ENCODE results near the gene ARRDC4. TPM values are rescaled to one million over a fixed set of nuclear protein-coding genes. Genes with fewer than 3 reads are reported as not detected.

ARRDC4 gene
- polyA plus RNA-seq, 1 donor from 2014 or later, result 39.7 TPM

GRCh38 chr15:97929456-97930229 is 30.9 kb upstream of the ARRDC4 start:
- H3K79me2 ChIP-seq (replicated peaks; ENCODE audit: insufficient read depth, low read length), result no peaks in the 10 kb centered on the region
- H3K27ac ChIP-seq (ENCODE audit: low read length), result no peak overlapping the region
- H3K9me2 ChIP-seq (ENCODE audit: insufficient read depth, low read length), result no peaks in the 10 kb centered on the region
- H3K36me3 ChIP-seq (ENCODE audit: insufficient read depth, low read length), result no peaks in the 10 kb centered on the region
- H4K20me1 ChIP-seq (ENCODE audit: insufficient read depth), result no peaks in the 10 kb centered on the region
- no peak overlapping the region for H3K4me2 ChIP-seq (ENCODE audit: low read length)
- H2AFZ ChIP-seq (ENCODE audit: low read depth, low read length), result no peak overlapping the region
- TF ChIP-seq EP300 (conservative IDR thresholded peaks at IDR 0.05; ENCODE audit: poor library complexity, severe bottlenecking) (no peak), CTCF (IDR thresholded peaks at IDR 0.05; ENCODE audit: poor library complexity, severe bottlenecking) (no peak), MXI1 (conservative IDR thresholded peaks at IDR 0.05; ENCODE audit: poor library complexity, severe bottlenecking) (no peak), RAD21 (conservative IDR thresholded peaks at IDR 0.05) (no peak), POLR2AphosphoS5 (IDR thresholded peaks at IDR 0.05) (no peak), REST (IDR thresholded peaks at IDR 0.05; ENCODE audit: borderline replicate concordance) (no peak), SMC3 (conservative IDR thresholded peaks at IDR 0.05; ENCODE audit: poor library complexity) (no peak), EZH2 (IDR thresholded peaks at IDR 0.05; ENCODE audit: borderline replicate concordance, insufficient read depth, low read length, poor library complexity, severe bottlenecking) (no peak), TAF1 (IDR thresholded peaks at IDR 0.05; ENCODE audit: low read depth) (no peak)
- H3K9ac ChIP-seq (ENCODE audit: low read length), result no peak overlapping the region
- no peak overlapping the region for H3K4me3 ChIP-seq (ENCODE audit: low read length)
- no peaks in the 10 kb centered on the region for H3F3A ChIP-seq (ENCODE audit: insufficient read depth, low read length, poor library complexity, severe bottlenecking)
- H3K27me3 ChIP-seq (ENCODE audit: insufficient read depth, low read depth, low read length), result no peaks in the 10 kb centered on the region
- peaks cover 15% of the 10 kb centered on the region for H3K9me3 ChIP-seq (ENCODE audit: low read length)

GRCh38 chr15:97930230-97930629 is 30.3 kb upstream of the ARRDC4 start:
- Histone ChIP-seq H3K79me2 (replicated peaks; ENCODE audit: insufficient read depth, low read length) (no peaks in the 10 kb centered on the region), H3K9me3 (ENCODE audit: low read length) (peaks cover 14% of the 10 kb centered on the region), H4K20me1 (ENCODE audit: insufficient read depth) (no peaks in the 10 kb centered on the region), H3K9me2 (ENCODE audit: insufficient read depth, low read length) (no peaks in the 10 kb centered on the region), H3F3A (ENCODE audit: insufficient read depth, low read length, poor library complexity, severe bottlenecking) (no peaks in the 10 kb centered on the region), H3K9ac (ENCODE audit: low read length) (no peak overlapping the region), H3K4me2 (ENCODE audit: low read length) (no peak overlapping the region), H3K27ac (ENCODE audit: low read length) (no peak overlapping the region), H3K36me3 (ENCODE audit: insufficient read depth, low read length) (no peaks in the 10 kb centered on the region), H3K4me3 (ENCODE audit: low read length) (no peak overlapping the region), H3K27me3 (ENCODE audit: insufficient read depth, low read depth, low read length) (no peaks in the 10 kb centered on the region), H2AFZ (ENCODE audit: low read depth, low read length) (no peak overlapping the region)
- no peak for TF ChIP-seq REST (IDR thresholded peaks at IDR 0.05; ENCODE audit: borderline replicate concordance)
- no peak for TF ChIP-seq SMC3 (conservative IDR thresholded peaks at IDR 0.05; ENCODE audit: poor library complexity)
- TF ChIP-seq EP300 (conservative IDR thresholded peaks at IDR 0.05; ENCODE audit: poor library complexity, severe bottlenecking), result no peak
- TF ChIP-seq EZH2 (IDR thresholded peaks at IDR 0.05; ENCODE audit: borderline replicate concordance, insufficient read depth, low read length, poor library complexity, severe bottlenecking), result no peak
- no peak for TF ChIP-seq RAD21 (conservative IDR thresholded peaks at IDR 0.05)
- no peak for TF ChIP-seq POLR2AphosphoS5 (IDR thresholded peaks at IDR 0.05)
- no peak for TF ChIP-seq CTCF (IDR thresholded peaks at IDR 0.05; ENCODE audit: poor library complexity, severe bottlenecking)
- no peak for TF ChIP-seq MXI1 (conservative IDR thresholded peaks at IDR 0.05; ENCODE audit: poor library complexity, severe bottlenecking)
- TF ChIP-seq TAF1 (IDR thresholded peaks at IDR 0.05; ENCODE audit: low read depth), result no peak
